Peyer's patch (tissue), 4 donors: ENCODE results near the gene HDHD5. TPM values are rescaled to one million over a fixed set of nuclear protein-coding genes. Genes with fewer than 3 reads are reported as not detected.

ENCODE experiments used
- DNase-seq, 3 donors: peaks; one replicate each; pipeline ENCODE4 v3.0.0-alpha.2; 2017 to 2019
- H3K27ac ChIP-seq, 4 donors: fragments of 200-600 bp; sonication (generic); one replicate each; pipeline ENCODE4 v1.5.1; 2016 to 2019
- H3K27me3 ChIP-seq, 2 donors: fragments of 200-600 bp; sonication (generic); one replicate each; pipeline ENCODE4 v1.5.1; 2019
- H3K36me3 ChIP-seq, 3 donors: fragments of 200-600 bp; sonication (generic); one replicate each; pipeline ENCODE4 v1.5.1; 2016 to 2019
- H3K4me1 ChIP-seq, 4 donors: fragments of 200-600 bp; sonication (generic); one replicate each; pipeline ENCODE4 v1.5.1; 2016 to 2019
- H3K4me3 ChIP-seq, 4 donors: fragments of 200-600 bp; sonication (generic); 1 replicate in 3 of 4; 2 replicates in 1 of 4; pipeline ENCODE4 v1.5.1; 2016 to 2019; ENCODE audit warnings: mild to moderate bottlenecking in 1 of 4
- H3K9me3 ChIP-seq, 4 donors: fragments of 200-600 bp; sonication (generic); one replicate each; pipeline ENCODE4 v1.5.1; 2016 to 2019; ENCODE audit warnings: mild to moderate bottlenecking in 1 of 4
- CTCF ChIP-seq, 6 experiments: fragments of 450-650 bp in 4 of 6; fragments of 200-600 bp in 2 of 6; sonication (generic) in 1 of 6; IDR thresholded peaks; one replicate each; pipeline ENCODE4 v1.5.1; 2017 to 2019; ENCODE audit warnings: antibody characterized with exemption in 6 of 6, mild to moderate bottlenecking in 3 of 6, moderate library complexity in 1 of 6
- POLR2A ChIP-seq, 2 donors: fragments of 450-650 bp; IDR thresholded peaks; one replicate each; pipeline ENCODE4 v1.5.1; 2017; ENCODE audit warnings: antibody characterized with exemption in 2 of 2, mild to moderate bottlenecking in 2 of 2, moderate library complexity in 2 of 2
- total RNA-seq, 4 donors: library from RNA; depleted of rRNA; stranded (reverse); fragments of >200 nt; gene quantifications; one replicate each; pipeline ENCODE4 v1.1.0, GENCODE V29; 2016

Gene HDHD5
- total RNA-seq, 4 donors from 2014 or later, result 15.7 to 42.0 (median 31.0) TPM

- DNase-seq, result no peak
- no peak for TF ChIP-seq POLR2A (IDR thresholded peaks at IDR 0.05)
- no peak for TF ChIP-seq CTCF (IDR thresholded peaks at IDR 0.05)
Observed at GRCh38 chr22:17114898-17115235, 44.2 kb downstream of the HDHD5 start.

GRCh38 chr22:17114173-17114897, 44.7 kb downstream of the HDHD5 start:
- Histone ChIP-seq H3K4me1 (peaks cover 0 to 16% (median 7%) of the 10 kb centered on the region in 4 donors), H3K27me3 (peaks cover 0 to 2% of the 10 kb centered on the region in 2 donors), H3K4me3 (no peak overlapping the region), H3K36me3 (peaks cover 0 to 8% (median 0%) of the 10 kb centered on the region in 3 donors), H3K9me3 (no peaks in the 10 kb centered on the region), H3K27ac (no peak overlapping the region)
- DNase-seq, result peak in 1 of 3 donors; percentile 34
- TF ChIP-seq POLR2A (IDR thresholded peaks at IDR 0.05), result no peak
- no peak for TF ChIP-seq CTCF (IDR thresholded peaks at IDR 0.05)

More at GRCh38 chr22:17114898-17115235, 44.2 kb downstream of the HDHD5 start:
- peaks cover 0 to 3% (median 0%) of the 10 kb centered on the region in 3 donors for H3K36me3 ChIP-seq
- peaks cover 0 to 19% (median 7%) of the 10 kb centered on the region in 4 donors for H3K4me1 ChIP-seq
- H3K27me3 ChIP-seq, result peaks cover 0 to 7% of the 10 kb centered on the region in 2 donors
- no peak overlapping the region for H3K4me3 ChIP-seq
- H3K27ac ChIP-seq, result no peak overlapping the region
- H3K9me3 ChIP-seq, result no peaks in the 10 kb centered on the region

GRCh38 chr22:17113600-17113999, 45.5 kb downstream of the HDHD5 start:
- Histone ChIP-seq H3K9me3 (no peaks in the 10 kb centered on the region), H3K27me3 (no peaks in the 10 kb centered on the region), H3K4me3 (no peak overlapping the region), H3K27ac (no peak overlapping the region), H3K4me1 (peaks cover 0 to 13% (median 6%) of the 10 kb centered on the region in 4 donors), H3K36me3 (peaks cover 0 to 16% (median 0%) of the 10 kb centered on the region in 3 donors)
- TF ChIP-seq POLR2A (IDR thresholded peaks at IDR 0.05), result no peak
- TF ChIP-seq CTCF (IDR thresholded peaks at IDR 0.05), result no peak
- peak in 1 of 3 donors; percentile 34 for DNase-seq

GRCh38 chr22:17112491-17113042, 46.5 kb downstream of the HDHD5 start:
- H3K27me3 ChIP-seq, result no peaks in the 10 kb centered on the region
- peaks cover 0 to 26% (median 0%) of the 10 kb centered on the region in 3 donors for H3K36me3 ChIP-seq
- DNase-seq, result peak in 1 of 3 donors; percentile 15
- no peaks in the 10 kb centered on the region for H3K9me3 ChIP-seq
- peaks cover 0 to 5% (median 2%) of the 10 kb centered on the region in 4 donors for H3K4me1 ChIP-seq
- H3K27ac ChIP-seq, result no peak overlapping the region
- H3K4me3 ChIP-seq, result no peak overlapping the region
- TF ChIP-seq POLR2A (IDR thresholded peaks at IDR 0.05) (no peak), CTCF (IDR thresholded peaks at IDR 0.05) (no peak)

GRCh38 chr22:17110791-17111550, 48.1 kb downstream of the HDHD5 start:
- peak in 1 of 3 donors; percentile 22 for DNase-seq
- H3K4me3 ChIP-seq, result no peak overlapping the region
- H3K27ac ChIP-seq, result no peak overlapping the region
- no peaks in the 10 kb centered on the region for H3K27me3 ChIP-seq
- H3K4me1 ChIP-seq, result no peaks in the 10 kb centered on the region
- TF ChIP-seq CTCF (IDR thresholded peaks at IDR 0.05), result no peak
- no peak for TF ChIP-seq POLR2A (IDR thresholded peaks at IDR 0.05)
- peaks cover 0 to 42% (median 0%) of the 10 kb centered on the region in 3 donors for H3K36me3 ChIP-seq
- H3K9me3 ChIP-seq, result no peaks in the 10 kb centered on the region
